ENCODE data around the gene CTTNBP2. TPM values are rescaled to one million over a fixed set of nuclear protein-coding genes. Genes with fewer than 3 reads are reported as not detected.

Gene CTTNBP2
- total and polyA plus RNA-seq, 2 of the 4 experiments (the other 2 are of a cell fraction) = 6.6 to 11.3 TPM

DNA sequence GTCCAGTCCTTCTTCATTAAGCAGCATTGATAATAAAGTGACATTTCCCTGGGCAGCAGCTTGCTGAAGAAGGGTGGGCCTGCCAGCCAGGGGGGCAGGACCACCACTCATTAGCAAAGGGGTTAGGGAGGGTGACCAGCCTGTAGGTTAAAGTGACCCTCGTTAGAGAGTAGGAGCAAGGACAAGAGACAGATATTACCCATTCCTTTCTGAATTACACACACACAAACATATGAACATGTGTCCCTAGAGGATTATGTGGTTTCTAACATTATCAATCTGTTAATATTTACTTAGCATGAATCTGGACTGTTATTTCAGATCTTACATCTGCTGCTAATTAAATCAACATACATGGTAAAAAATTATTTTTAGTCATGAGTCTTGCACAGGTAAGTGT is 88.9 kb downstream of the CTTNBP2 start:
- POLR2A ChIA-PET (ENCODE audit: unreplicated experiment) = no interaction called here
- Histone ChIP-seq H3K4me3 (ENCODE audit: insufficient read depth, low read depth, low read length) (no peak overlapping the region), H3K9me3 (ENCODE audit: control insufficient read depth, insufficient read depth, low read length) (no peaks in the 10 kb centered on the region), H3K36me3 (ENCODE audit: control insufficient read depth, insufficient read depth, low read length) (no peaks in the 10 kb centered on the region), H4K5ac (ENCODE audit: low read depth, low read length) (no peak overlapping the region), H3K23ac (ENCODE audit: low read depth, low read length) (no peak overlapping the region), H3K9ac (ENCODE audit: low read depth, low read length) (no peak overlapping the region), H2AK5ac (ENCODE audit: low read depth, low read length) (no peak overlapping the region), H3K79me1 (ENCODE audit: low read depth in 1 of 2, low read length in 2 of 2) (no peaks in the 10 kb centered on the region; a peak in 1 of 4 replicates), H3K4ac (ENCODE audit: low read depth, low read length) (no peak overlapping the region), H3K18ac (ENCODE audit: low read depth, low read length) (no peak overlapping the region), H3K56ac (ENCODE audit: extremely low read depth, insufficient read depth, low read length) (no peak overlapping the region), H3K4me2 (ENCODE audit: low read depth, low read length) (no peak overlapping the region), H2BK20ac (ENCODE audit: low read depth, low read length) (no peak overlapping the region), H3K14ac (replicated peaks; ENCODE audit: low read depth, low read length) (no peak overlapping the region), H2AK9ac (replicated peaks; ENCODE audit: low read depth, low read length, poor library complexity) (no peak overlapping the region), H2BK15ac (ENCODE audit: low read depth, low read length) (no peak overlapping the region), H4K8ac (ENCODE audit: low read depth in 2 of 2, low read length in 2 of 2) (no peak overlapping the region), H2BK120ac (ENCODE audit: low read depth, low read length) (no peak overlapping the region), H2BK5ac (ENCODE audit: low read depth, low read length, poor library complexity, severe bottlenecking) (no peak overlapping the region), H3K9me1 (ENCODE audit: insufficient read depth, low read length) (peaks cover 2% of the 10 kb centered on the region; the same call in 1 of the 2 replicates), H3K27me3 (ENCODE audit: control insufficient read depth, insufficient read depth, low read length) (no peaks in the 10 kb centered on the region), H4K20me1 (ENCODE audit: insufficient read depth, low read length) (no peaks in the 10 kb centered on the region), H2AFZ (replicated peaks; ENCODE audit: low read length, poor library complexity) (no peak overlapping the region), H3K27ac (ENCODE audit: insufficient read depth, low read length) (no peak overlapping the region), H4K91ac (ENCODE audit: insufficient read depth, low read depth, low read length) (no peak overlapping the region), H3K4me1 (ENCODE audit: control insufficient read depth, insufficient read depth, low read length) (no peaks in the 10 kb centered on the region; the same call in 1 of the 2 replicates)
- no TSS peak for BruUV-seq (replicated peaks)
- no CpG with 5 or more reads among the region's 1 CpG for WGBS, 2 experiments (ENCODE audit: extremely low coverage in 2 of 2, insufficient read length in 1 of 2)
- TF ChIP-seq SMC3 (IDR thresholded peaks at IDR 0.05; ENCODE audit: low read depth, low read length) (no peak), RFX5 (IDR thresholded peaks at IDR 0.05; ENCODE audit: low read depth, low read length) (no peak), FOS (IDR thresholded peaks at IDR 0.05; ENCODE audit: low read depth, low read length) (no peak), CHD1 (IDR thresholded peaks at IDR 0.05; ENCODE audit: low read depth, low read length) (no peak), MAFK (IDR thresholded peaks at IDR 0.05; ENCODE audit: low read depth, low read length) (no peak), RAD21 (IDR thresholded peaks at IDR 0.05; ENCODE audit: low read length) (no peak), POLR2A (IDR thresholded peaks at IDR 0.05; ENCODE audit: low read depth, low read length) (no peak), NFE2L2 (IDR thresholded peaks at IDR 0.05; ENCODE audit: low read depth, low read length) (no peak), MXI1 (IDR thresholded peaks at IDR 0.05; ENCODE audit: borderline replicate concordance, low read depth, low read length) (no peak), RCOR1 (IDR thresholded peaks at IDR 0.05; ENCODE audit: insufficient replicate concordance, low read length) (no peak), CEBPB (IDR thresholded peaks at IDR 0.05; ENCODE audit: low read depth, low read length) (no peak)
- TF ChIP-seq, protein P1, sequence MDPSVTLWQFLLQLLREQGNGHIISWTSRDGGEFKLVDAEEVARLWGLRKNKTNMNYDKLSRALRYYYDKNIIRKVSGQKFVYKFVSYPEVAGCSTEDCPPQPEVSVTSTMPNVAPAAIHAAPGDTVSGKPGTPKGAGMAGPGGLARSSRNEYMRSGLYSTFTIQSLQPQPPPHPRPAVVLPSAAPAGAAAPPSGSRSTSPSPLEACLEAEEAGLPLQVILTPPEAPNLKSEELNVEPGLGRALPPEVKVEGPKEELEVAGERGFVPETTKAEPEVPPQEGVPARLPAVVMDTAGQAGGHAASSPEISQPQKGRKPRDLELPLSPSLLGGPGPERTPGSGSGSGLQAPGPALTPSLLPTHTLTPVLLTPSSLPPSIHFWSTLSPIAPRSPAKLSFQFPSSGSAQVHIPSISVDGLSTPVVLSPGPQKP (IDR thresholded peaks at IDR 0.05; ENCODE audit: borderline replicate concordance, low read depth, low read length) = no peak
- TF ChIP-seq, protein P2, sequence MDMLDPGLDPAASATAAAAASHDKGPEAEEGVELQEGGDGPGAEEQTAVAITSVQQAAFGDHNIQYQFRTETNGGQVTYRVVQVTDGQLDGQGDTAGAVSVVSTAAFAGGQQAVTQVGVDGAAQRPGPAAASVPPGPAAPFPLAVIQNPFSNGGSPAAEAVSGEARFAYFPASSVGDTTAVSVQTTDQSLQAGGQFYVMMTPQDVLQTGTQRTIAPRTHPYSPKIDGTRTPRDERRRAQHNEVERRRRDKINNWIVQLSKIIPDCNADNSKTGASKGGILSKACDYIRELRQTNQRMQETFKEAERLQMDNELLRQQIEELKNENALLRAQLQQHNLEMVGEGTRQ (IDR thresholded peaks at IDR 0.05; ENCODE audit: low read depth, low read length) = no peak
- in situ Hi-C loops (cut with MboI; ENCODE audit: low sequenced_read_pairs) (no loop called here), intact Hi-C loops (cut with micrococcal nuclease) (no loop called here), dilution Hi-C loops (cut with HindIII; ENCODE audit: low sequenced_read_pairs, unreplicated experiment) (no loop called here)
- DNase-seq = no peak
- CTCF ChIA-PET = no interaction called here
- ATAC-seq (ENCODE audit: low read depth) = no peak
